ENCODE data around the gene TRABD2B. TPM values are rescaled to one million over a fixed set of nuclear protein-coding genes. Genes with fewer than 3 reads are reported as not detected.

Gene TRABD2B
- polyA plus RNA-seq, 5 donors: 2.8 to 4.5 (median 3.2) TPM

GRCh38 chr1:47830641-47831333, 166.4 kb downstream of the TRABD2B start:
- no peak for DNase-seq

- no peak for DNase-seq
Observed at GRCh38 chr1:47830021-47830420, 167.2 kb downstream of the TRABD2B start.

- no peak for DNase-seq
Observed at GRCh38 chr1:47828978-47829377, 168.2 kb downstream of the TRABD2B start.

GRCh38 chr1:47827109-47827508, 170.1 kb downstream of the TRABD2B start:
- DNase-seq: no peak

- DNase-seq: no peak
Observed at GRCh38 chr1:47824716-47825115, 172.5 kb downstream of the TRABD2B start.

GRCh38 chr1:47824297-47824696, 172.9 kb downstream of the TRABD2B start:
- no peak for DNase-seq

- no peak for DNase-seq
Observed at GRCh38 chr1:47823040-47823808, 174.0 kb downstream of the TRABD2B start.

GRCh38 chr1:47821760-47822159, 175.4 kb downstream of the TRABD2B start:
- no peak for DNase-seq

- no peak for DNase-seq
Observed at GRCh38 chr1:47819574-47819888, 177.7 kb downstream of the TRABD2B start.

- no peak for DNase-seq
Observed at GRCh38 chr1:47818682-47819573, 178.3 kb downstream of the TRABD2B start.

GRCh38 chr1:47817861-47818260, 179.3 kb downstream of the TRABD2B start:
- DNase-seq: no peak

- DNase-seq: no peak
Observed at GRCh38 chr1:47816325-47817071, 180.7 kb downstream of the TRABD2B start.

GRCh38 chr1:47814612-47815395, 182.4 kb downstream of the TRABD2B start:
- no peak for DNase-seq

GRCh38 chr1:47813970-47814369, 183.2 kb downstream of the TRABD2B start:
- DNase-seq: no peak

GRCh38 chr1:47812904-47813514, 184.2 kb downstream of the TRABD2B start:
- no peak for DNase-seq

GRCh38 chr1:47810964-47811682, 186.1 kb downstream of the TRABD2B start:
- no peak for DNase-seq

- no peak for DNase-seq
Observed at GRCh38 chr1:47809301-47810084, 187.7 kb downstream of the TRABD2B start.

- DNase-seq: no peak
Observed at GRCh38 chr1:47808612-47809011, 188.6 kb downstream of the TRABD2B start.

- no peak for DNase-seq
Observed at GRCh38 chr1:47805921-47806361, 191.2 kb downstream of the TRABD2B start.

Data from right lung (tissue), 5 donors.